Skeletal muscle satellite cell (primary cell): Measurements from ENCODE around the gene CRABP2.

ENCODE experiments used
- H3K27me3 ChIP-seq: 2 replicates; pipeline ENCODE4 v1.7.0; 2013; ENCODE audit warnings: low read length; ENCODE audit not compliant: control insufficient read depth, insufficient read depth
- H3K36me3 ChIP-seq: 2 replicates; pipeline ENCODE4 v1.7.0; 2013; ENCODE audit warnings: mild to moderate bottlenecking, control low read depth, low read length; ENCODE audit not compliant: insufficient read depth
- H3K4me1 ChIP-seq: 2 replicates; pipeline ENCODE4 v1.7.0; 2013; ENCODE audit warnings: low read length; ENCODE audit not compliant: control insufficient read depth, insufficient read depth
- H3K4me2 ChIP-seq: 2 replicates; pipeline ENCODE4 v1.7.0; 2013; ENCODE audit warnings: mild to moderate bottlenecking, low read length
- H3K4me3 ChIP-seq: 2 replicates; pipeline ENCODE4 v1.7.0; 2013; ENCODE audit warnings: low read length
- H3K9ac ChIP-seq: 2 replicates; pipeline ENCODE4 v1.7.0; 2013; ENCODE audit warnings: mild to moderate bottlenecking, low read depth, low read length, moderate library complexity
- H3K9me3 ChIP-seq: replicated peaks from 2 replicates; pipeline ENCODE4 v1.7.0; 2013; ENCODE audit warnings: mild to moderate bottlenecking, control low read depth, low read length

Gene CRABP2

GRCh38 chr1:156655151-156655903 is 50.1 kb downstream of the CRABP2 start:
- Histone ChIP-seq H3K4me2 (no peak overlapping the region), H3K27me3 (peaks cover 52% of the 10 kb centered on the region), H3K9me3 (no peaks in the 10 kb centered on the region), H3K4me1 (peaks cover 17% of the 10 kb centered on the region), H3K9ac (no peak overlapping the region), H3K4me3 (no peak overlapping the region), H3K36me3 (no peaks in the 10 kb centered on the region)

- Histone ChIP-seq H3K4me2 (no peak overlapping the region), H3K9me3 (no peaks in the 10 kb centered on the region), H3K9ac (no peak overlapping the region), H3K4me1 (peaks cover 13% of the 10 kb centered on the region), H3K36me3 (no peaks in the 10 kb centered on the region), H3K4me3 (no peak overlapping the region), H3K27me3 (peaks cover 59% of the 10 kb centered on the region)
Observed at GRCh38 chr1:156654700-156655099, 50.7 kb downstream of the CRABP2 start.

GRCh38 chr1:156652992-156653355 is 52.4 kb downstream of the CRABP2 start:
- H3K4me3 ChIP-seq, result no peak overlapping the region
- no peak overlapping the region for H3K9ac ChIP-seq
- peaks cover 7% of the 10 kb centered on the region for H3K4me1 ChIP-seq
- H3K4me2 ChIP-seq, result no peak overlapping the region
- no peaks in the 10 kb centered on the region for H3K9me3 ChIP-seq
- no peaks in the 10 kb centered on the region for H3K36me3 ChIP-seq
- peaks cover 76% of the 10 kb centered on the region for H3K27me3 ChIP-seq

GRCh38 chr1:156652131-156652991 is 53.0 kb downstream of the CRABP2 start:
- no peak overlapping the region for H3K4me3 ChIP-seq
- no peak overlapping the region for H3K4me2 ChIP-seq
- H3K27me3 ChIP-seq, result peaks cover 82% of the 10 kb centered on the region
- H3K9ac ChIP-seq, result no peak overlapping the region
- no peaks in the 10 kb centered on the region for H3K36me3 ChIP-seq
- H3K9me3 ChIP-seq, result no peaks in the 10 kb centered on the region
- H3K4me1 ChIP-seq, result peaks cover 7% of the 10 kb centered on the region
